Retinal pigment epithelial cell (primary cell): ENCODE data around the gene RSPO3.

ENCODE experiments used
- DNase-seq: peaks from one replicate; pipeline ENCODE4 v3.0.0-alpha.2; 2010; ENCODE audit warnings: low read depth
- H3K4me3 ChIP-seq: 2 replicates; pipeline ENCODE4 v1.5.1; 2011; ENCODE audit warnings: mild to moderate bottlenecking, low read length, control low read depth, moderate library complexity
- CTCF ChIP-seq: conservative IDR thresholded peaks from 2 replicates; pipeline ENCODE4 v1.5.1; 2011; ENCODE audit warnings: low read depth, low read length, control low read depth, inconsistent platforms

Gene RSPO3

GRCh38 chr6:127079681-127080080 is 38.8 kb upstream of the RSPO3 start:
- no peak for DNase-seq
- H3K4me3 ChIP-seq, result no peak overlapping the region
- TF ChIP-seq CTCF, result no peak

GRCh38 chr6:127080081-127080480 is 38.4 kb upstream of the RSPO3 start:
- no peak overlapping the region for H3K4me3 ChIP-seq
- DNase-seq, result no peak
- TF ChIP-seq CTCF, result no peak

- no peak for DNase-seq
- no peak for TF ChIP-seq CTCF
- H3K4me3 ChIP-seq, result no peak overlapping the region
Measured at GRCh38 chr6:127083231-127083962, 35.1 kb upstream of the RSPO3 start.

- no peak for TF ChIP-seq CTCF
- no peak overlapping the region for H3K4me3 ChIP-seq
- no peak for DNase-seq
Measured at GRCh38 chr6:127083963-127084310, 34.5 kb upstream of the RSPO3 start.

GRCh38 chr6:127085181-127085580 is 33.3 kb upstream of the RSPO3 start:
- H3K4me3 ChIP-seq, result no peak overlapping the region
- TF ChIP-seq CTCF, result no peak
- no peak for DNase-seq

- no peak overlapping the region for H3K4me3 ChIP-seq
- TF ChIP-seq CTCF, result no peak
- DNase-seq, result no peak
Measured at GRCh38 chr6:127090051-127090450, 28.4 kb upstream of the RSPO3 start.

- H3K4me3 ChIP-seq, result no peak overlapping the region
- no peak for DNase-seq
- no peak for TF ChIP-seq CTCF
Measured at GRCh38 chr6:127092466-127092865, 26.0 kb upstream of the RSPO3 start.
